Glutamatergic neuron (in vitro differentiated cells): ENCODE measurements around the gene CLEC4C. TPM values are rescaled to one million over a fixed set of nuclear protein-coding genes. Genes with fewer than 3 reads are reported as not detected.
"Not testable (repeated sequence)": the region's sequence is repeated elsewhere in the genome, so short reads cannot be mapped to it uniquely, and the experiment has no call there.

Experiments used
- DNase-seq: peaks from one replicate; pipeline ENCODE4 v3.0.0; 2022
- H3K27ac Mint-ChIP-seq: one replicate; pipeline ENCODE4 v1.8.0; 2020; ENCODE audit warnings: mild to moderate bottlenecking, mixed read lengths, inconsistent platforms; ENCODE audit not compliant: unreplicated experiment
- H3K27me3 Mint-ChIP-seq: one replicate; pipeline ENCODE4 v1.8.0; 2020; ENCODE audit warnings: mild to moderate bottlenecking, moderate library complexity, mixed read lengths, inconsistent platforms; ENCODE audit not compliant: unreplicated experiment
- H3K36me3 Mint-ChIP-seq: one replicate; pipeline ENCODE4 v1.8.0; 2020; ENCODE audit warnings: mild to moderate bottlenecking, mixed read lengths, inconsistent platforms; ENCODE audit not compliant: unreplicated experiment
- H3K4me1 Mint-ChIP-seq: one replicate; pipeline ENCODE4 v1.8.0; 2020; ENCODE audit warnings: mild to moderate bottlenecking, low read depth, mixed read lengths, inconsistent platforms; ENCODE audit not compliant: unreplicated experiment
- H3K4me3 Mint-ChIP-seq: one replicate; pipeline ENCODE4 v1.8.0; 2020; ENCODE audit warnings: mild to moderate bottlenecking, mixed read lengths, inconsistent platforms; ENCODE audit not compliant: unreplicated experiment
- H3K9me3 Mint-ChIP-seq: one replicate; pipeline ENCODE4 v1.8.0; 2020; ENCODE audit warnings: mild to moderate bottlenecking, moderate library complexity, mixed read lengths, inconsistent platforms; ENCODE audit not compliant: unreplicated experiment
- CTCF ChIP-seq: fragments of 200-600 bp; sonication (generic); IDR thresholded peaks from one replicate; pipeline ENCODE4 v1.5.0; 2021; ENCODE audit not compliant: partially characterized antibody, unreplicated experiment
- total RNA-seq: library from RNA; stranded (reverse); fragmentation: NEBNext Ultra II Directional; extraction: Animal tissue kit (Norgen Biotek cat#: 25700); gene quantifications from one replicate; pipeline ENCODE4 v1.2.1, GENCODE V29; 2021; ENCODE audit not compliant: unreplicated experiment

The CLEC4C gene
- total RNA-seq, 1 donor from 2014 or later, result not detected

DNA sequence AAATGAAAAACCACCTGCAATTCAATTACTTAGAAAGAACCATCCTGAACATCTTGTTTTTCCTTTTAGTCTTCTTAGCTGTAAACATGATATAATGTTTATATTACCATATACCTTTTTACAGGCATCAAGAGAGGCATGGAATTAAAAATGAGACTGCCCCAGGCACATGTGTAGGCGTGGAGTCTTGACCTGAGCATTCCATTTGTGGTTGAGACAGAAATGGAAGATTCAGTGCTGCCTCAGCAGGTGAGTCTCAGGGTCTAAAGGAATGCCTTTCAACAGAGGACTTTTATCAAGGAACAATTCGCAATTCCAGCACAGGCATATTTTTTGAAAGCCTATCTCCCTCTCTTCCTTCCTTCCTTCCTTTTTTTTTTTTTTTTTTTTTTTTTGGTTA is 9.8 kb upstream of the CLEC4C start:
- Mint-ChIP-seq H3K4me1 (no peaks in the 10 kb centered on the region), H3K27ac (no peak overlapping the region), H3K27me3 (peaks cover 2% of the 10 kb centered on the region), H3K9me3 (no peaks in the 10 kb centered on the region), H3K4me3 (no peak overlapping the region), H3K36me3 (no peaks in the 10 kb centered on the region)
- no peak for DNase-seq
- TF ChIP-seq CTCF, result no peak

DNA sequence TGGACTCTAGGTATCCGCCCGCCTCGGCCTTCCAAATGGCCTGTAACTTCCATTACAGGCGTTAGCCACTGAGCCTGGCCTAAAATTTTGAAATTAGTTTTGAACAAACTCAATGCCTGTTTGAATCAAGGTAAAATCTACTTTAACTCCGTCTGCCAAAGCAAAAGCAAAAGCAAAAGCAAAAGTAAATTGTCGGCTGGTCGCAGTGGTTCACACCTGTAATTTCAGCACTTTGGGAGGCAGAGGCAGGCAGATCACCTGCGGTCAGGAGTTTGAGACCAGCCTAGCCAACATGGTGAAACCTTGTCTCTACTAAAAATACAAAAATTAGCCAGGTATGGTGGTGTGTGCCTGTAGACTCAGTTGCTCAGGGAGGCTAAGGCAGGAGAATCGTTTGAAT is 8.5 kb upstream of the CLEC4C start:
- not testable (repeated sequence) for H3K9me3 Mint-ChIP-seq, H3K27ac Mint-ChIP-seq, H3K36me3 Mint-ChIP-seq

DNA sequence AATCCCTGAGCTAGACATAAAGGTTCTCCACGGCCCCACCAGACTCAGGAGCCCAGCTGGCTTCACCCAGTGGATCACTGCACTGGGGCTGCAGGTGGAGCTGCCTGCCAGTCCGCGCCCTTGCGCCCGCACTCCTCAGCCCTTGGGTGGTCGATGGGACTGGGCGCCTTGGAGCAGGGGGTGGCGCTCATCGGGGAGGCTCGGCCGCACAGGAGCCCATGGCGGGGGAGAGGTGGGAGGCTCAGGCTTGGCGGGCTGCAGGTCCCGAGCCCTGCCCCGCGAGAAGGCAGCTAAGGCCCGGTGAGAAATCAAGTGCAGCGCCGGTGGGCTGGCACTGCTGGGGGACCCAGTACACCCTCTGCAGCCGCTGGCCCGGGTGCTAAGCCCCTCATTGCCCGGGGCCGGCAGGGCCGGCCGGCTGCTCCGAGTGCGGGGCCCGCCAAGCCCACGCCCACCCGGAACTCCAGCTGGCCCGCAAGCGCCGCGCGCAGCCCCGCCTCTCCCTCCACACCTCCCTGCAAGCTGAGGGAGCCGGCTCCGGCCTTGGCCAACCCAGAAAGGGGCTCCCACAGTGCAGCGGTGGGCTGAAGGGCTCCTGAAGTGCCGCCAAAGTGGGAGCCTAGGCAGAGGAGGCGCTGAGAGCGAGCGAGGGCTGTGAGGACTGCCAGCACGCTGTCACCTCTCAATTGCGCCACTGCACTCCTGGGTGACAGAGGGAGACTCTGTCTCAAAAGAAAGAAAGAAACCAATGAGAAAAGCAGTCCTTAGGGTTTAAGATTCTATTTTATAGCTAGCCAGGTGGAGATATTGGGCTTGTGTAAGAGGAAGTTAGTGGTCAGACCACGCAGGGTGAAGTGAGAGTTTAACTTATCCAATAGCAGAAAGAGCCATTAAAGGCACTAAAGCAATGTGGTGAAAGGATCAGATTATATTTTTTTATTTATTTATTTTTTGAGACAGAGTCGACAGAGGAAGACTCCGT is 5.1 kb upstream of the CLEC4C start:
- not testable (repeated sequence) for DNase-seq, H3K27ac Mint-ChIP-seq, H3K27me3 Mint-ChIP-seq, H3K4me3 Mint-ChIP-seq, H3K9me3 Mint-ChIP-seq, H3K36me3 Mint-ChIP-seq, H3K4me1 Mint-ChIP-seq

More for the DNA sequence above, 8.5 kb upstream of the CLEC4C start:
- H3K4me1 Mint-ChIP-seq, H3K4me3 Mint-ChIP-seq, DNase-seq, H3K27me3 Mint-ChIP-seq: not testable (repeated sequence)

GRCh38 chr12:7751394-7751793 is 4.2 kb upstream of the CLEC4C start:
- no peaks in the 10 kb centered on the region for H3K4me1 Mint-ChIP-seq
- H3K9me3 Mint-ChIP-seq, result no peaks in the 10 kb centered on the region
- no peaks in the 10 kb centered on the region for H3K36me3 Mint-ChIP-seq
- H3K4me3 Mint-ChIP-seq, result no peak overlapping the region
- no peak for TF ChIP-seq CTCF
- no peak for DNase-seq
- H3K27ac Mint-ChIP-seq, result no peak overlapping the region
- H3K27me3 Mint-ChIP-seq, result peaks cover 2% of the 10 kb centered on the region

GRCh38 chr12:7750350-7750749 is 3.2 kb upstream of the CLEC4C start:
- Mint-ChIP-seq H3K27me3 (peaks cover 2% of the 10 kb centered on the region), H3K4me3 (no peak overlapping the region)

More at GRCh38 chr12:7750350-7750749, 3.2 kb upstream of the CLEC4C start:
- no peak for TF ChIP-seq CTCF
- DNase-seq, result no peak
- Mint-ChIP-seq H3K4me1 (no peaks in the 10 kb centered on the region), H3K36me3 (no peaks in the 10 kb centered on the region), H3K9me3 (no peaks in the 10 kb centered on the region), H3K27ac (no peak overlapping the region)
